ENCODE measurements around the gene MOB3B. TPM values are rescaled to one million over a fixed set of nuclear protein-coding genes. Genes with fewer than 3 reads are reported as not detected.
A peak's percentile ranks its signal among the peaks of the same experiment; 100 is the strongest.

MOB3B gene
- total and polyA plus RNA-seq, 2 of the 13 experiments (the other 11 are each of a cell fraction or from before 2014, with no cell fraction given) = 0.03 to 0.09 TPM

- TF ChIP-seq, protein P1, sequence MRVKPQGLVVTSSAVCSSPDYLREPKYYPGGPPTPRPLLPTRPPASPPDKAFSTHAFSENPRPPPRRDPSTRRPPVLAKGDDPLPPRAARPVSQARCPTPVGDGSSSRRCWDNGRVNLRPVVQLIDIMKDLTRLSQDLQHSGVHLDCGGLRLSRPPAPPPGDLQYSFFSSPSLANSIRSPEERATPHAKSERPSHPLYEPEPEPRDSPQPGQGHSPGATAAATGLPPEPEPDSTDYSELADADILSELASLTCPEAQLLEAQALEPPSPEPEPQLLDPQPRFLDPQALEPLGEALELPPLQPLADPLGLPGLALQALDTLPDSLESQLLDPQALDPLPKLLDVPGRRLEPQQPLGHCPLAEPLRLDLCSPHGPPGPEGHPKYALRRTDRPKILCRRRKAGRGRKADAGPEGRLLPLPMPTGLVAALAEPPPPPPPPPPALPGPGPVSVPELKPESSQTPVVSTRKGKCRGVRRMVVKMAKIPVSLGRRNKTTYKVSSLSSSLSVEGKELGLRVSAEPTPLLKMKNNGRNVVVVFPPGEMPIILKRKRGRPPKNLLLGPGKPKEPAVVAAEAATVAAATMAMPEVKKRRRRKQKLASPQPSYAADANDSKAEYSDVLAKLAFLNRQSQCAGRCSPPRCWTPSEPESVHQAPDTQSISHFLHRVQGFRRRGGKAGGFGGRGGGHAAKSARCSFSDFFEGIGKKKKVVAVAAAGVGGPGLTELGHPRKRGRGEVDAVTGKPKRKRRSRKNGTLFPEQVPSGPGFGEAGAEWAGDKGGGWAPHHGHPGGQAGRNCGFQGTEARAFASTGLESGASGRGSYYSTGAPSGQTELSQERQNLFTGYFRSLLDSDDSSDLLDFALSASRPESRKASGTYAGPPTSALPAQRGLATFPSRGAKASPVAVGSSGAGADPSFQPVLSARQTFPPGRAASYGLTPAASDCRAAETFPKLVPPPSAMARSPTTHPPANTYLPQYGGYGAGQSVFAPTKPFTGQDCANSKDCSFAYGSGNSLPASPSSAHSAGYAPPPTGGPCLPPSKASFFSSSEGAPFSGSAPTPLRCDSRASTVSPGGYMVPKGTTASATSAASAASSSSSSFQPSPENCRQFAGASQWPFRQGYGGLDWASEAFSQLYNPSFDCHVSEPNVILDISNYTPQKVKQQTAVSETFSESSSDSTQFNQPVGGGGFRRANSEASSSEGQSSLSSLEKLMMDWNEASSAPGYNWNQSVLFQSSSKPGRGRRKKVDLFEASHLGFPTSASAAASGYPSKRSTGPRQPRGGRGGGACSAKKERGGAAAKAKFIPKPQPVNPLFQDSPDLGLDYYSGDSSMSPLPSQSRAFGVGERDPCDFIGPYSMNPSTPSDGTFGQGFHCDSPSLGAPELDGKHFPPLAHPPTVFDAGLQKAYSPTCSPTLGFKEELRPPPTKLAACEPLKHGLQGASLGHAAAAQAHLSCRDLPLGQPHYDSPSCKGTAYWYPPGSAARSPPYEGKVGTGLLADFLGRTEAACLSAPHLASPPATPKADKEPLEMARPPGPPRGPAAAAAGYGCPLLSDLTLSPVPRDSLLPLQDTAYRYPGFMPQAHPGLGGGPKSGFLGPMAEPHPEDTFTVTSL (CRISPR knock-in tag; IDR thresholded peaks at IDR 0.05; ENCODE audit: borderline replicate concordance) = no peak
- TF ChIP-seq, protein P2, sequence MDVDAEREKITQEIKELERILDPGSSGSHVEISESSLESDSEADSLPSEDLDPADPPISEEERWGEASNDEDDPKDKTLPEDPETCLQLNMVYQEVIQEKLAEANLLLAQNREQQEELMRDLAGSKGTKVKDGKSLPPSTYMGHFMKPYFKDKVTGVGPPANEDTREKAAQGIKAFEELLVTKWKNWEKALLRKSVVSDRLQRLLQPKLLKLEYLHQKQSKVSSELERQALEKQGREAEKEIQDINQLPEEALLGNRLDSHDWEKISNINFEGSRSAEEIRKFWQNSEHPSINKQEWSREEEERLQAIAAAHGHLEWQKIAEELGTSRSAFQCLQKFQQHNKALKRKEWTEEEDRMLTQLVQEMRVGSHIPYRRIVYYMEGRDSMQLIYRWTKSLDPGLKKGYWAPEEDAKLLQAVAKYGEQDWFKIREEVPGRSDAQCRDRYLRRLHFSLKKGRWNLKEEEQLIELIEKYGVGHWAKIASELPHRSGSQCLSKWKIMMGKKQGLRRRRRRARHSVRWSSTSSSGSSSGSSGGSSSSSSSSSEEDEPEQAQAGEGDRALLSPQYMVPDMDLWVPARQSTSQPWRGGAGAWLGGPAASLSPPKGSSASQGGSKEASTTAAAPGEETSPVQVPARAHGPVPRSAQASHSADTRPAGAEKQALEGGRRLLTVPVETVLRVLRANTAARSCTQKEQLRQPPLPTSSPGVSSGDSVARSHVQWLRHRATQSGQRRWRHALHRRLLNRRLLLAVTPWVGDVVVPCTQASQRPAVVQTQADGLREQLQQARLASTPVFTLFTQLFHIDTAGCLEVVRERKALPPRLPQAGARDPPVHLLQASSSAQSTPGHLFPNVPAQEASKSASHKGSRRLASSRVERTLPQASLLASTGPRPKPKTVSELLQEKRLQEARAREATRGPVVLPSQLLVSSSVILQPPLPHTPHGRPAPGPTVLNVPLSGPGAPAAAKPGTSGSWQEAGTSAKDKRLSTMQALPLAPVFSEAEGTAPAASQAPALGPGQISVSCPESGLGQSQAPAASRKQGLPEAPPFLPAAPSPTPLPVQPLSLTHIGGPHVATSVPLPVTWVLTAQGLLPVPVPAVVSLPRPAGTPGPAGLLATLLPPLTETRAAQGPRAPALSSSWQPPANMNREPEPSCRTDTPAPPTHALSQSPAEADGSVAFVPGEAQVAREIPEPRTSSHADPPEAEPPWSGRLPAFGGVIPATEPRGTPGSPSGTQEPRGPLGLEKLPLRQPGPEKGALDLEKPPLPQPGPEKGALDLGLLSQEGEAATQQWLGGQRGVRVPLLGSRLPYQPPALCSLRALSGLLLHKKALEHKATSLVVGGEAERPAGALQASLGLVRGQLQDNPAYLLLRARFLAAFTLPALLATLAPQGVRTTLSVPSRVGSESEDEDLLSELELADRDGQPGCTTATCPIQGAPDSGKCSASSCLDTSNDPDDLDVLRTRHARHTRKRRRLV (CRISPR knock-in tag; IDR thresholded peaks at IDR 0.05) = no peak
- TF ChIP-seq RAD21 (CRISPR knock-in tag; IDR thresholded peaks at IDR 0.05) (no peak), ZNF567 (CRISPR knock-in tag; IDR thresholded peaks at IDR 0.05; ENCODE audit: borderline replicate concordance) (no peak), HOXD1 (CRISPR knock-in tag; IDR thresholded peaks at IDR 0.05) (no peak), ZC3H4 (CRISPR knock-in tag; IDR thresholded peaks at IDR 0.05; ENCODE audit: borderline replicate concordance) (no peak), SRSF9 (IDR thresholded peaks at IDR 0.05; ENCODE audit: borderline replicate concordance, insufficient read depth, low read depth, low read length, poor library complexity, severe bottlenecking) (no peak), TBX2 (CRISPR knock-in tag; IDR thresholded peaks at IDR 0.05; ENCODE audit: borderline replicate concordance) (peak; percentile 63), NR2F1 (CRISPR knock-in tag; IDR thresholded peaks at IDR 0.05) (no peak), ZNF232 (CRISPR knock-in tag; IDR thresholded peaks at IDR 0.05; ENCODE audit: borderline replicate concordance) (no peak), CREBL2 (CRISPR knock-in tag; IDR thresholded peaks at IDR 0.05; ENCODE audit: borderline replicate concordance) (no peak; the same call in 1 of the 2 replicates), KDM3A (CRISPR knock-in tag; IDR thresholded peaks at IDR 0.05; ENCODE audit: low read depth) (no peak)
- TF ChIP-seq, protein P3, sequence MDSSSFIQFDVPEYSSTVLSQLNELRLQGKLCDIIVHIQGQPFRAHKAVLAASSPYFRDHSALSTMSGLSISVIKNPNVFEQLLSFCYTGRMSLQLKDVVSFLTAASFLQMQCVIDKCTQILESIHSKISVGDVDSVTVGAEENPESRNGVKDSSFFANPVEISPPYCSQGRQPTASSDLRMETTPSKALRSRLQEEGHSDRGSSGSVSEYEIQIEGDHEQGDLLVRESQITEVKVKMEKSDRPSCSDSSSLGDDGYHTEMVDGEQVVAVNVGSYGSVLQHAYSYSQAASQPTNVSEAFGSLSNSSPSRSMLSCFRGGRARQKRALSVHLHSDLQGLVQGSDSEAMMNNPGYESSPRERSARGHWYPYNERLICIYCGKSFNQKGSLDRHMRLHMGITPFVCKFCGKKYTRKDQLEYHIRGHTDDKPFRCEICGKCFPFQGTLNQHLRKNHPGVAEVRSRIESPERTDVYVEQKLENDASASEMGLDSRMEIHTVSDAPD (CRISPR knock-in tag; IDR thresholded peaks at IDR 0.05) = no peak
- TF ChIP-seq, protein P4, sequence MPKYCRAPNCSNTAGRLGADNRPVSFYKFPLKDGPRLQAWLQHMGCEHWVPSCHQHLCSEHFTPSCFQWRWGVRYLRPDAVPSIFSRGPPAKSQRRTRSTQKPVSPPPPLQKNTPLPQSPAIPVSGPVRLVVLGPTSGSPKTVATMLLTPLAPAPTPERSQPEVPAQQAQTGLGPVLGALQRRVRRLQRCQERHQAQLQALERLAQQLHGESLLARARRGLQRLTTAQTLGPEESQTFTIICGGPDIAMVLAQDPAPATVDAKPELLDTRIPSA (CRISPR knock-in tag; IDR thresholded peaks at IDR 0.05; ENCODE audit: borderline replicate concordance) = no peak
Measured at GRCh38 chr9:27573634-27574590, 44.3 kb upstream of the MOB3B start (continued).

All from HepG2 (cell line).